HCT116 (cell line): Measurements from ENCODE around the gene CPSF7. TPM values are rescaled to one million over a fixed set of nuclear protein-coding genes. Genes with fewer than 3 reads are reported as not detected.

Experiments used
- ATAC-seq: fragments of 200-7000 bp; cut with Tn5 transposase; 2 replicates; pipeline ENCODE4 v1.9.1; 2020; ENCODE audit warnings: mild to moderate bottlenecking, moderate library complexity
- Bru-seq: library from RNA; stranded (reverse); fragments of 400-500 nt; gene quantifications from one replicate; lab custom pipeline; 2021; lab: Mats Ljungman, UMichigan
- BruChase-seq, 2 experiments: library from RNA; stranded (reverse); fragments of 400-500 nt; gene quantifications; one replicate each; lab custom pipeline; 2021; lab: Mats Ljungman, UMichigan
- BruUV-seq: library from RNA; stranded (reverse); fragments of 400-500 nt; replicated peaks from 2 replicates; lab custom pipeline; 2021; lab: Mats Ljungman, UMichigan
- CTCF ChIA-PET: fragments of 300-600 bp; sonication (Branson Sonifier 250); formaldehyde crosslinking; loops from one replicate; lab custom pipeline; 2021; ENCODE audit warnings: antibody characterized with exemption; lab: Charles Lee
- POLR2A ChIA-PET: fragments of 300-600, 350-600 bp; sonication (Branson Sonifier 250); formaldehyde crosslinking; loops from one replicate; lab custom pipeline; 2021; ENCODE audit warnings: antibody characterized with exemption; lab: Charles Lee
- RAD21 ChIA-PET, 2 experiments: fragments of 300-600 bp; sonication (Branson Sonifier 250); formaldehyde crosslinking; loops; one replicate each; lab custom pipeline; 2023; ENCODE audit warnings: low total read pairs in 2 of 2; ENCODE audit not compliant: uncharacterized antibody in 2 of 2, unreplicated experiment in 2 of 2, low non-redundant PET in 1 of 2; lab: Charles Lee
- DNase-seq: peaks from one replicate; pipeline ENCODE4 v3.0.0-alpha.2; 2010; ENCODE audit warnings: low read depth, low spot score
- H2AFZ ChIP-seq: fragments of 200-600 bp; shearing (Covaris generic), sonication (generic); 2 replicates; pipeline ENCODE4 v1.6.1; 2017; ENCODE audit warnings: low read depth, mixed run types, mixed read lengths, antibody characterized with exemption, low read length; ENCODE audit not compliant: poor library complexity, severe bottlenecking
- H3K27ac ChIP-seq: 2 replicates; pipeline ENCODE4 v1.5.1; 2012; ENCODE audit warnings: low read depth, low read length
- H3K27me3 ChIP-seq: fragments of 200-600 bp; sonication (generic); 2 replicates; pipeline ENCODE4 v1.6.1; 2016; ENCODE audit warnings: mixed run types, low read length, mixed read lengths; ENCODE audit not compliant: insufficient read depth
- H3K36me3 ChIP-seq, 2 experiments: fragments of 200-500 bp in 1 of 2; fragments of 200-600 bp in 1 of 2; sonication (Bioruptor generic) in 1 of 2; sonication (generic) in 1 of 2; 2 replicates each; pipeline versions ENCODE4 v1.5.1 to v1.6.1; 2014 to 2016; ENCODE audit warnings: low read length in 2 of 2, inconsistent platforms in 1 of 2, mixed read lengths in 1 of 2, mixed run types in 1 of 2; ENCODE audit not compliant: insufficient read depth in 2 of 2, control insufficient read depth in 1 of 2
- H3K4me1 ChIP-seq, 2 experiments: fragments of 200-600 bp in 1 of 2; sonication (generic) in 1 of 2; 2 replicates each; pipeline versions ENCODE4 v1.5.1 to v1.6.1; 2012 to 2017; ENCODE audit warnings: low read length in 2 of 2, inconsistent platforms in 1 of 2, mild to moderate bottlenecking in 1 of 2, mixed read lengths in 1 of 2, mixed run types in 1 of 2, moderate library complexity in 1 of 2; ENCODE audit not compliant: insufficient read depth in 2 of 2, control insufficient read depth in 1 of 2
- H3K4me2 ChIP-seq: fragments of 200-600 bp; sonication (generic); 2 replicates; pipeline ENCODE4 v1.6.1; 2017; ENCODE audit warnings: mixed run types, low read length, mixed read lengths
- H3K4me3 ChIP-seq, 2 experiments: fragments of 200-600 bp in 1 of 2; sonication (generic) in 1 of 2; replicated peaks in 1 of 2; 2 replicates each; pipeline ENCODE4 v1.5.1; 2011 to 2016; ENCODE audit warnings: low read length in 2 of 2, control low read depth in 1 of 2, low read depth in 1 of 2, mild to moderate bottlenecking in 1 of 2, mixed read lengths in 1 of 2, mixed run types in 1 of 2
- H3K79me2 ChIP-seq: fragments of 200-600 bp; sonication (generic); 2 replicates; pipeline ENCODE4 v1.6.1; 2017; ENCODE audit warnings: mild to moderate bottlenecking, mixed run types, low read length, moderate library complexity, mixed read lengths; ENCODE audit not compliant: insufficient read depth
- H3K9ac ChIP-seq: fragments of 200-600 bp; sonication (generic); 2 replicates; pipeline ENCODE4 v1.6.1; 2016; ENCODE audit warnings: low read length, mixed read lengths
- H3K9me2 ChIP-seq: fragments of 200-600 bp; sonication (generic), shearing (Covaris generic); 2 replicates; pipeline ENCODE4 v1.6.1; 2017; ENCODE audit warnings: mixed run types, mild to moderate bottlenecking, moderate library complexity; ENCODE audit not compliant: insufficient read depth
- H3K9me3 ChIP-seq, 2 experiments: fragments of 200-500 bp in 1 of 2; fragments of 200-600 bp in 1 of 2; sonication (Bioruptor generic) in 1 of 2; sonication (generic) in 1 of 2; 2 replicates each; pipeline ENCODE4 v1.6.1; 2014 to 2017; ENCODE audit warnings: low read length in 2 of 2, mixed read lengths in 2 of 2, inconsistent platforms in 1 of 2, low read depth in 1 of 2, mild to moderate bottlenecking in 1 of 2, mixed run types in 1 of 2, moderate library complexity in 1 of 2; ENCODE audit not compliant: control insufficient read depth in 1 of 2, insufficient read depth in 1 of 2
- H4K20me1 ChIP-seq: fragments of 200-600 bp; sonication (generic), shearing (Covaris generic); 2 replicates; pipeline ENCODE4 v1.6.1; 2017; ENCODE audit warnings: mixed run types, mild to moderate bottlenecking, moderate library complexity; ENCODE audit not compliant: insufficient read depth
- EGR1 ChIP-seq: IDR thresholded peaks from 2 replicates; pipeline ENCODE4 v1.6.1; 2012; ENCODE audit warnings: low read depth
- ELF1 ChIP-seq: IDR thresholded peaks from 2 replicates; pipeline ENCODE4 v1.6.1; 2012; ENCODE audit warnings: low read depth, borderline replicate concordance
- EZH2 ChIP-seq: fragments of 200-600 bp; sonication (generic); IDR thresholded peaks from 2 replicates; pipeline ENCODE4 v1.6.1; 2017; ENCODE audit warnings: antibody characterized with exemption, mixed run types
- POLR2A ChIP-seq: IDR thresholded peaks from 2 replicates; pipeline ENCODE4 v1.7.0; 2011; ENCODE audit warnings: borderline replicate concordance; ENCODE audit not compliant: insufficient read depth, insufficient read length; ENCODE audit errors: extremely low read depth
- POLR2AphosphoS5 ChIP-seq: IDR thresholded peaks from 2 replicates; pipeline ENCODE4 v1.6.1; 2011; ENCODE audit warnings: mild to moderate bottlenecking, low read depth, low read length, moderate library complexity
- SIN3A ChIP-seq: IDR thresholded peaks from 2 replicates; pipeline ENCODE4 v1.6.1; 2012; ENCODE audit warnings: low read depth
- SP1 ChIP-seq: IDR thresholded peaks from 2 replicates; pipeline ENCODE4 v1.6.1; 2012; ENCODE audit warnings: low read depth
- YY1 ChIP-seq: IDR thresholded peaks from 2 replicates; pipeline ENCODE4 v1.6.1; 2011; ENCODE audit warnings: low read length, low read depth, moderate library complexity, mild to moderate bottlenecking; ENCODE audit not compliant: insufficient replicate concordance; ENCODE audit errors: extremely low read depth
- ZFX ChIP-seq: fragments of 450-650 bp; IDR thresholded peaks from 2 replicates; pipeline ENCODE4 v1.6.1; 2017
- intact Hi-C: fragments of 100-400 bp; cut with micrococcal nuclease; formaldehyde crosslinking; loops from 2 replicates; pipeline ENCODE4 v1.10.0; 2022
- long read RNA-seq: library from polyadenylated mRNA; unstranded; transcript quantifications from one replicate; pipeline ENCODE4 v2.0.0, GENCODE V29; 2021; ENCODE audit not compliant: unreplicated experiment
- polyA plus RNA-seq: library from polyadenylated mRNA; unstranded; fragments of >200 nt; gene quantifications from 2 replicates; pipeline ENCODE4 v1.2.1, GENCODE V29; 2012; ENCODE audit warnings: missing spikeins
- total RNA-seq: library from RNA; stranded (reverse); gene quantifications from one replicate; pipeline ENCODE4 v1.2.1, GENCODE V29; 2021; ENCODE audit not compliant: unreplicated experiment
- TF ChIP-seq, protein P1 (sequence below): IDR thresholded peaks from 2 replicates; pipeline ENCODE4 v1.6.1; 2011; ENCODE audit warnings: mild to moderate bottlenecking, low read length, moderate library complexity; ENCODE audit not compliant: insufficient replicate concordance; ENCODE audit errors: extremely low read depth
- TF ChIP-seq, protein P2 (sequence below), 3 experiments: fragments of 200-600 bp in 1 of 3; sonication (generic) in 1 of 3; IDR thresholded peaks in 2 of 3; conservative IDR thresholded peaks in 1 of 3; 2 replicates each; pipeline ENCODE4 v1.5.1; 2012 to 2017; ENCODE audit warnings: low read depth in 2 of 3, low read length in 2 of 3, antibody characterized with exemption in 1 of 3, borderline replicate concordance in 1 of 3, control low read depth in 1 of 3, mild to moderate bottlenecking in 1 of 3, mixed read lengths in 1 of 3, mixed run types in 1 of 3, moderate library complexity in 1 of 3; ENCODE audit not compliant: insufficient read depth in 1 of 3
- TF ChIP-seq, protein P3 (sequence below): IDR thresholded peaks from 2 replicates; pipeline ENCODE4 v1.6.1; 2012

Gene CPSF7, protein sequence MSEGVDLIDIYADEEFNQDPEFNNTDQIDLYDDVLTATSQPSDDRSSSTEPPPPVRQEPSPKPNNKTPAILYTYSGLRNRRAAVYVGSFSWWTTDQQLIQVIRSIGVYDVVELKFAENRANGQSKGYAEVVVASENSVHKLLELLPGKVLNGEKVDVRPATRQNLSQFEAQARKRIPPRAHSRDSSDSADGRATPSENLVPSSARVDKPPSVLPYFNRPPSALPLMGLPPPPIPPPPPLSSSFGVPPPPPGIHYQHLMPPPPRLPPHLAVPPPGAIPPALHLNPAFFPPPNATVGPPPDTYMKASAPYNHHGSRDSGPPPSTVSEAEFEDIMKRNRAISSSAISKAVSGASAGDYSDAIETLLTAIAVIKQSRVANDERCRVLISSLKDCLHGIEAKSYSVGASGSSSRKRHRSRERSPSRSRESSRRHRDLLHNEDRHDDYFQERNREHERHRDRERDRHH
- total RNA-seq: 110 TPM
- 48.9 and 58.1 TPM in 2 replicates for polyA plus RNA-seq
- percentile 94 among the genes with signal in this experiment for Bru-seq, nascent RNA
- percentile 95 among the genes with signal in this experiment for BruChase-seq, experiment 1, labeled RNA remaining after a 6-hour chase
- percentile 94 among the genes with signal in this experiment for BruChase-seq, experiment 2, labeled RNA remaining after a 2-hour chase
- long read RNA-seq, partial matches to known transcripts: 45 of 52 reads
- long read RNA-seq, other reads (novel, unspliced or antisense): 4 of 52 reads

DNA sequence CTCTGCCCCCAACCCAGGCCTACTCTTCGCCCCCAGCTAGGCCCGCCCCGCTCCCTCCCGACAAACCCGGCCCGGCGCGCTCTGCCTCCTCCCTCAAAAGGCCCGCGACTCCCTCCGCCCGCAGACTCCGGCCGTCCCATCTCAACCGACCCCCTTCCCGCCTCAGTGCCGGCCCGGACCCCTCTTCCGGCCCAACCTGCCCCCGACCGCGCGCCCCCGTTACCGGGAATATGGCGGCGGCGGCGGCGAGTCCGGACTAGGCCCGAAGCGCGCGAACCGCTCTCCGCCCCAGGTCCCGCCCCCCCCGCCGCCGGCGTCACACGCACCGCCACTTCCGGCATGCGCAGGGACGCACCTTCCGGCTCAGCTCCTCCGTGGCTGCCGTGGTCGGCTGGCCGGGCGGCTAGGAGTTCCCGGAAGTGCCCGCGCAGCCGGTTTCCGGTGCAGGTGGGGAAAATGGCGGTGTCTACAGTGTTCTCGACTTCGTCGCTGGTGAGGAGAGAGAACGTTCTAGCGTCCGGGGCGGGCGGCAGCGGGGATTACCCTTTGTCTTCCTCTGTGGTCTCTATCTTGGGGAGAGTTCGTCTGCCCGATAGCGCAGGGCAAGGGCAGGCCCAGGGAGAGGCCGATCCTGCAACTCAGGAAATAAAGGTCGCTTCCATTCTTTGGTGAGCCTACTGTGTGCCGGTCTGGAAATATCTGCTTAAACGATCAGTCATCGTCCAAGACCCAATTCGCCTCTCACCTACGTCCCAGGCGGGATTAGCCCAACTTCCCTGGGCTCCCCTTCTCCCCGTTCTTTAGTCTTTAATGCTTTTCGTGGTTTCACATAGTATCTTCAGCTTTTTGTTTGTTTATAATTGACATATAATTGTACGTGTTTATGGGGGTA, at the start of gene CPSF7, which contains the start of gene SDHAF2:
Gene CPSF7, minus strand, starts transcription at position 285 of the 892 bp plus-strand sequence. CDS start 740 bp downstream, outside the sequence.
Gene SDHAF2, plus strand, starts transcription at position 434 of the 892 bp plus-strand sequence. Its CDS starts 23 bp downstream, at position 457.
- ATAC-seq: peak; percentile 92
- H3K4me3 ChIP-seq: peak within 1 kb of the TSS; percentile 92 to 100
- no peaks in the 10 kb centered on the region for H3K9me3 ChIP-seq
- TSS peak; percentile 77 for BruUV-seq
- ChIA-PET CTCF (interaction anchor here (0.6 to 1.8 kb wide), 6 partner anchors 16 to 197 kb away, joined by 3 to 9 read pairs (median 3); no protein-coding TSS in a partner anchor), POLR2A (interaction anchor here (0.8 to 1.9 kb wide), 9 partner anchors 9 to 96 kb away, joined by 3 to 7 read pairs (median 4); partner anchors contain the start of genes CYB561A3 and TMEM138), RAD21 (interaction anchor here in 1 of 2 experiments (0.7 kb wide), 1 partner anchor 208 kb away, joined by 3 read pairs; no protein-coding TSS in a partner anchor)
- H3K27me3 ChIP-seq: no peaks in the 10 kb centered on the region
- peaks cover 33 to 35% of the 10 kb centered on the region in 2 experiments for H3K36me3 ChIP-seq
- intact Hi-C loops: no loop called here
- peak within 1 kb of the TSS; percentile 87 for H3K4me2 ChIP-seq
- H3K27ac ChIP-seq: peak within 1 kb of the TSS; percentile 96
- peak within 1 kb of the TSS; percentile 94 for H3K9ac ChIP-seq
- H2AFZ ChIP-seq: peak within 1 kb of the TSS; percentile 4
- H3K4me1 ChIP-seq: peaks cover 10 to 20% of the 10 kb centered on the region in 2 experiments
- H4K20me1 ChIP-seq: no peaks in the 10 kb centered on the region; the same call in 1 of the 2 replicates
- peak; percentile 84 for DNase-seq
- peaks cover 94% of the 10 kb centered on the region for H3K79me2 ChIP-seq
- no peaks in the 10 kb centered on the region for H3K9me2 ChIP-seq
- TF ChIP-seq, protein P1, sequence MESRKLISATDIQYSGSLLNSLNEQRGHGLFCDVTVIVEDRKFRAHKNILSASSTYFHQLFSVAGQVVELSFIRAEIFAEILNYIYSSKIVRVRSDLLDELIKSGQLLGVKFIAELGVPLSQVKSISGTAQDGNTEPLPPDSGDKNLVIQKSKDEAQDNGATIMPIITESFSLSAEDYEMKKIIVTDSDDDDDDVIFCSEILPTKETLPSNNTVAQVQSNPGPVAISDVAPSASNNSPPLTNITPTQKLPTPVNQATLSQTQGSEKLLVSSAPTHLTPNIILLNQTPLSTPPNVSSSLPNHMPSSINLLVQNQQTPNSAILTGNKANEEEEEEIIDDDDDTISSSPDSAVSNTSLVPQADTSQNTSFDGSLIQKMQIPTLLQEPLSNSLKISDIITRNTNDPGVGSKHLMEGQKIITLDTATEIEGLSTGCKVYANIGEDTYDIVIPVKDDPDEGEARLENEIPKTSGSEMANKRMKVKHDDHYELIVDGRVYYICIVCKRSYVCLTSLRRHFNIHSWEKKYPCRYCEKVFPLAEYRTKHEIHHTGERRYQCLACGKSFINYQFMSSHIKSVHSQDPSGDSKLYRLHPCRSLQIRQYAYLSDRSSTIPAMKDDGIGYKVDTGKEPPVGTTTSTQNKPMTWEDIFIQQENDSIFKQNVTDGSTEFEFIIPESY: peak; percentile 11
- peak; percentile 75 for TF ChIP-seq SIN3A
- TF ChIP-seq EGR1: peak; percentile 77
- TF ChIP-seq EZH2: no peak
- TF ChIP-seq YY1: peak; percentile 93
- peak; percentile 99 for TF ChIP-seq ZFX
- TF ChIP-seq POLR2A: peak; percentile 59
- TF ChIP-seq ELF1: peak; percentile 91
- TF ChIP-seq, protein P2, sequence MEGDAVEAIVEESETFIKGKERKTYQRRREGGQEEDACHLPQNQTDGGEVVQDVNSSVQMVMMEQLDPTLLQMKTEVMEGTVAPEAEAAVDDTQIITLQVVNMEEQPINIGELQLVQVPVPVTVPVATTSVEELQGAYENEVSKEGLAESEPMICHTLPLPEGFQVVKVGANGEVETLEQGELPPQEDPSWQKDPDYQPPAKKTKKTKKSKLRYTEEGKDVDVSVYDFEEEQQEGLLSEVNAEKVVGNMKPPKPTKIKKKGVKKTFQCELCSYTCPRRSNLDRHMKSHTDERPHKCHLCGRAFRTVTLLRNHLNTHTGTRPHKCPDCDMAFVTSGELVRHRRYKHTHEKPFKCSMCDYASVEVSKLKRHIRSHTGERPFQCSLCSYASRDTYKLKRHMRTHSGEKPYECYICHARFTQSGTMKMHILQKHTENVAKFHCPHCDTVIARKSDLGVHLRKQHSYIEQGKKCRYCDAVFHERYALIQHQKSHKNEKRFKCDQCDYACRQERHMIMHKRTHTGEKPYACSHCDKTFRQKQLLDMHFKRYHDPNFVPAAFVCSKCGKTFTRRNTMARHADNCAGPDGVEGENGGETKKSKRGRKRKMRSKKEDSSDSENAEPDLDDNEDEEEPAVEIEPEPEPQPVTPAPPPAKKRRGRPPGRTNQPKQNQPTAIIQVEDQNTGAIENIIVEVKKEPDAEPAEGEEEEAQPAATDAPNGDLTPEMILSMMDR (IDR thresholded peaks at IDR 0.05 in 2 of 3, conservative IDR thresholded peaks at IDR 0.05 in 1 of 3; ENCODE audit: borderline replicate concordance in 1 of 3, insufficient read depth in 1 of 3, low read depth in 2 of 3, low read length in 2 of 3): no peak
- peak; percentile 41; the same call in 1 of the 2 replicates for TF ChIP-seq SP1
- TF ChIP-seq, protein P3, sequence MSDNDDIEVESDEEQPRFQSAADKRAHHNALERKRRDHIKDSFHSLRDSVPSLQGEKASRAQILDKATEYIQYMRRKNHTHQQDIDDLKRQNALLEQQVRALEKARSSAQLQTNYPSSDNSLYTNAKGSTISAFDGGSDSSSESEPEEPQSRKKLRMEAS: peak; percentile 83
- peak; percentile 89 for TF ChIP-seq POLR2AphosphoS5
